LNCaP clone FGC (cell line): ENCODE results near the gene KCNIP4.

Source experiments
- DNase-seq: peaks from one replicate; pipeline ENCODE4 v3.0.0-alpha.2; 2011; ENCODE audit warnings: low read depth
- H3K4me3 ChIP-seq: 2 replicates; pipeline ENCODE4 v1.5.1; 2011; ENCODE audit warnings: mild to moderate bottlenecking, low read depth, low read length, control low read depth
- CTCF ChIP-seq: IDR thresholded peaks from 2 replicates; pipeline ENCODE4 v1.5.1; 2012; ENCODE audit warnings: mild to moderate bottlenecking; ENCODE audit not compliant: control insufficient read depth, insufficient read depth; ENCODE audit errors: extremely low read depth

KCNIP4 gene

GRCh38 chr4:20711335-20711734, 1237.2 kb downstream of the KCNIP4 start:
- H3K4me3 ChIP-seq, result no peak overlapping the region
- TF ChIP-seq CTCF, result no peak
- DNase-seq, result no peak

- H3K4me3 ChIP-seq, result peak within 1 kb of the TSS; percentile 85
- peak; percentile 70 for DNase-seq
- no peak for TF ChIP-seq CTCF
Observed at GRCh38 chr4:20700007-20700761, 1248.4 kb downstream of the KCNIP4 start, which contains the start of gene PACRGL. Gene PACRGL (plus strand): TSS chr4:20700458. CDS start chr4:20704482, 4,024 bp downstream.

GRCh38 chr4:20698820-20699219, 1249.8 kb downstream of the KCNIP4 start:
- no peak for DNase-seq

GRCh38 chr4:20698382-20698781, 1250.2 kb downstream of the KCNIP4 start:
- no peak overlapping the region for H3K4me3 ChIP-seq
- TF ChIP-seq CTCF, result no peak
- no peak for DNase-seq

More at GRCh38 chr4:20698820-20699219, 1249.8 kb downstream of the KCNIP4 start:
- no peak overlapping the region for H3K4me3 ChIP-seq
- TF ChIP-seq CTCF, result no peak

GRCh38 chr4:20696815-20697214, 1251.8 kb downstream of the KCNIP4 start:
- no peak for TF ChIP-seq CTCF
- no peak overlapping the region for H3K4me3 ChIP-seq
- DNase-seq, result no peak

GRCh38 chr4:20687864-20688263, 1260.7 kb downstream of the KCNIP4 start:
- H3K4me3 ChIP-seq, result no peak overlapping the region
- no peak for DNase-seq
- TF ChIP-seq CTCF, result no peak
